D721Med (cell line): Measurements from ENCODE around the gene PADI1.

ENCODE experiments used
- DNase-seq: peaks from one replicate; pipeline ENCODE4 v3.0.0; 2011; ENCODE audit warnings: low spot score; ENCODE audit not compliant: insufficient read length
- FAIRE-seq: peaks from 2 replicates; lab custom pipeline; 2011; peaks lifted over from hg19 to GRCh38; lab: Jason Lieb, UNC
- CTCF ChIP-seq: IDR thresholded peaks from 2 replicates; pipeline ENCODE4 v1.5.1; 2012; ENCODE audit warnings: mild to moderate bottlenecking, control low read depth; ENCODE audit not compliant: insufficient read depth; ENCODE audit errors: missing control alignments

Gene PADI1

GRCh38 chr1:17206196-17206595 is 1.3 kb downstream of the PADI1 start:
- no peak for TF ChIP-seq CTCF
- no peak for DNase-seq
- FAIRE-seq: no peak

GRCh38 chr1:17207046-17207445 is 2.1 kb downstream of the PADI1 start:
- FAIRE-seq (no peak), DNase-seq (no peak)
- TF ChIP-seq CTCF: no peak

- no peak for TF ChIP-seq CTCF
- FAIRE-seq (no peak), DNase-seq (no peak)
Observed at GRCh38 chr1:17207540-17207939, 2.6 kb downstream of the PADI1 start.

- FAIRE-seq: no peak
- TF ChIP-seq CTCF: no peak
- no peak for DNase-seq
Observed at GRCh38 chr1:17207966-17208418, 3.1 kb downstream of the PADI1 start.

GRCh38 chr1:17208546-17208945 is 3.6 kb downstream of the PADI1 start:
- TF ChIP-seq CTCF: no peak
- FAIRE-seq (no peak), DNase-seq (no peak)

- no peak for TF ChIP-seq CTCF
- FAIRE-seq (no peak), DNase-seq (no peak)
Observed at GRCh38 chr1:17209430-17209829, 4.5 kb downstream of the PADI1 start.

- DNase-seq (no peak), FAIRE-seq (no peak)
- TF ChIP-seq CTCF: no peak
Observed at GRCh38 chr1:17210176-17210575, 5.2 kb downstream of the PADI1 start.
